ENCODE measurements around the gene NCOA6.

GRCh38 chr20:34781220-34781619 lies 44.2 kb downstream of the NCOA6 start:
- TF ChIP-seq CEBPB (IDR thresholded peaks at IDR 0.05; ENCODE audit: low read depth, low read length) (no peak), CTCF (conservative IDR thresholded peaks at IDR 0.05; ENCODE audit: low read depth, low read length) (no peak), POLR2A (IDR thresholded peaks at IDR 0.05; ENCODE audit: low read depth, low read length) (no peak), BHLHE40 (IDR thresholded peaks at IDR 0.05; ENCODE audit: low read depth, low read length) (no peak), NFE2L2 (IDR thresholded peaks at IDR 0.05; ENCODE audit: low read depth, low read length) (no peak), USF2 (IDR thresholded peaks at IDR 0.05; ENCODE audit: low read depth, low read length) (no peak), RCOR1 (IDR thresholded peaks at IDR 0.05; ENCODE audit: insufficient replicate concordance, low read length) (no peak), FOS (IDR thresholded peaks at IDR 0.05; ENCODE audit: low read depth, low read length) (no peak), RAD21 (IDR thresholded peaks at IDR 0.05; ENCODE audit: low read length) (no peak), SMC3 (IDR thresholded peaks at IDR 0.05; ENCODE audit: low read depth, low read length) (no peak)
